GM19023 (cell line): ENCODE data around the gene CDX2.
A peak's percentile ranks its signal among the peaks of the same experiment; 100 is the strongest.
"Not testable (repeated sequence)": the region's sequence is repeated elsewhere in the genome, so short reads cannot be mapped to it uniquely, and the experiment has no call there.

Experiments used
- ATAC-seq: cut with Tn5 transposase; IDR thresholded peaks from one replicate; pipeline ENCODE4 v1.9.1; 2021; ENCODE audit warnings: mild to moderate bottlenecking, moderate library complexity; ENCODE audit not compliant: unreplicated experiment

Gene CDX2

GRCh38 chr13:27969082-27969865, at the start of gene CDX2:
Gene CDX2, minus strand, starts transcription at chr13:27969315. Its CDS starts 309 bp downstream, at chr13:27969006.
- ATAC-seq = no peak

- ATAC-seq = no peak
Measured at GRCh38 chr13:28014301-28014700, 45.2 kb upstream of the CDX2 start.

GRCh38 chr13:28013482-28013881, 44.4 kb upstream of the CDX2 start:
- no peak for ATAC-seq

GRCh38 chr13:28012896-28013295, 43.8 kb upstream of the CDX2 start:
- ATAC-seq = peak; percentile 90

- no peak for ATAC-seq
Measured at GRCh38 chr13:28012383-28012782, 43.3 kb upstream of the CDX2 start.

- ATAC-seq = no peak
Measured at GRCh38 chr13:28010046-28010445, 40.9 kb upstream of the CDX2 start.

GRCh38 chr13:28005016-28005415, 35.9 kb upstream of the CDX2 start:
- not testable (repeated sequence) for ATAC-seq

- no peak for ATAC-seq
Measured at GRCh38 chr13:28002886-28003698, 34.0 kb upstream of the CDX2 start.

- ATAC-seq = no peak
Measured at GRCh38 chr13:28001837-28002473, 32.8 kb upstream of the CDX2 start.

- ATAC-seq = no peak
Measured at GRCh38 chr13:28001049-28001448, 31.9 kb upstream of the CDX2 start.

- ATAC-seq = no peak
Measured at GRCh38 chr13:28000567-28000966, 31.5 kb upstream of the CDX2 start.

GRCh38 chr13:27997904-27998522, 28.9 kb upstream of the CDX2 start:
- ATAC-seq = no peak

GRCh38 chr13:27991881-27992280, 22.8 kb upstream of the CDX2 start:
- no peak for ATAC-seq

GRCh38 chr13:27988520-27988919, 19.4 kb upstream of the CDX2 start, which contains the start of gene URAD:
Gene URAD, minus strand, starts transcription at chr13:27988693. Its CDS starts 56 bp downstream, at chr13:27988637.
- ATAC-seq = no peak

GRCh38 chr13:27985600-27985999, 16.5 kb upstream of the CDX2 start:
- ATAC-seq = no peak

- ATAC-seq = no peak
Measured at GRCh38 chr13:27982361-27982760, 13.2 kb upstream of the CDX2 start.

- ATAC-seq = no peak
Measured at GRCh38 chr13:27981006-27981708, 12.0 kb upstream of the CDX2 start.

GRCh38 chr13:27980280-27980998, 11.3 kb upstream of the CDX2 start:
- peak; percentile 41 for ATAC-seq

GRCh38 chr13:27979765-27980279, 10.7 kb upstream of the CDX2 start:
- no peak for ATAC-seq
